ENCODE data around the gene PPP1R13B. TPM values are rescaled to one million over a fixed set of nuclear protein-coding genes. Genes with fewer than 3 reads are reported as not detected.

Gene PPP1R13B
- total RNA-seq, 6 experiments from 2014 or later: 5.1 to 6.2 (median 5.5) TPM

- peaks cover 6% of the 10 kb centered on the region for H3K4me1 Mint-ChIP-seq (ENCODE audit: low read depth)
- DNase-seq: no peak
- no peak overlapping the region for H3K27ac Mint-ChIP-seq
- H3K9me3 Mint-ChIP-seq: no peaks in the 10 kb centered on the region
- TF ChIP-seq CTCF (IDR thresholded peaks at IDR 0.05): no peak
- H3K4me3 Mint-ChIP-seq: no peak overlapping the region
- no peaks in the 10 kb centered on the region for H3K36me3 Mint-ChIP-seq (ENCODE audit: low read depth)
- no peaks in the 10 kb centered on the region for H3K27me3 Mint-ChIP-seq (ENCODE audit: insufficient read depth)
Measured at GRCh38 chr14:103833711-103834110, 13.7 kb downstream of the PPP1R13B start.

- Mint-ChIP-seq H3K4me3 (no peak overlapping the region), H3K27me3 (ENCODE audit: insufficient read depth) (no peaks in the 10 kb centered on the region; the same call in 1 of the 2 replicates), H3K4me1 (ENCODE audit: low read depth) (peaks cover 11% of the 10 kb centered on the region), H3K9me3 (no peaks in the 10 kb centered on the region), H3K36me3 (ENCODE audit: low read depth) (no peaks in the 10 kb centered on the region), H3K27ac (no peak overlapping the region)
- TF ChIP-seq CTCF (IDR thresholded peaks at IDR 0.05): no peak
- no peak for DNase-seq
Measured at GRCh38 chr14:103832046-103832445, 15.3 kb downstream of the PPP1R13B start.

GRCh38 chr14:103830511-103831270, 16.7 kb downstream of the PPP1R13B start:
- H3K27me3 Mint-ChIP-seq (ENCODE audit: insufficient read depth): no peaks in the 10 kb centered on the region; the same call in none of the 2 replicates
- H3K4me1 Mint-ChIP-seq (ENCODE audit: low read depth): peaks cover 11% of the 10 kb centered on the region
- no peak overlapping the region for H3K4me3 Mint-ChIP-seq
- H3K9me3 Mint-ChIP-seq: no peaks in the 10 kb centered on the region
- no peak for DNase-seq
- no peaks in the 10 kb centered on the region for H3K36me3 Mint-ChIP-seq (ENCODE audit: low read depth)
- no peak overlapping the region for H3K27ac Mint-ChIP-seq
- no peak for TF ChIP-seq CTCF (IDR thresholded peaks at IDR 0.05)

GRCh38 chr14:103828315-103828967, 18.9 kb downstream of the PPP1R13B start:
- H3K36me3 Mint-ChIP-seq (ENCODE audit: low read depth): no peaks in the 10 kb centered on the region
- no peak for DNase-seq
- H3K27ac Mint-ChIP-seq: no peak overlapping the region
- H3K27me3 Mint-ChIP-seq (ENCODE audit: insufficient read depth): peaks cover 2% of the 10 kb centered on the region
- H3K4me3 Mint-ChIP-seq: no peak overlapping the region
- no peak for TF ChIP-seq CTCF (IDR thresholded peaks at IDR 0.05)
- peaks cover 7% of the 10 kb centered on the region for H3K4me1 Mint-ChIP-seq (ENCODE audit: low read depth)
- no peaks in the 10 kb centered on the region for H3K9me3 Mint-ChIP-seq

- H3K4me1 Mint-ChIP-seq (ENCODE audit: low read depth): peaks cover 6% of the 10 kb centered on the region
- H3K9me3 Mint-ChIP-seq: no peaks in the 10 kb centered on the region
- H3K36me3 Mint-ChIP-seq (ENCODE audit: low read depth): no peaks in the 10 kb centered on the region
- H3K27ac Mint-ChIP-seq: no peak overlapping the region
- no peak for TF ChIP-seq CTCF (IDR thresholded peaks at IDR 0.05)
- H3K4me3 Mint-ChIP-seq: no peak overlapping the region
- DNase-seq: no peak
- H3K27me3 Mint-ChIP-seq (ENCODE audit: insufficient read depth): peaks cover 2% of the 10 kb centered on the region
Measured at GRCh38 chr14:103825101-103825500, 22.3 kb downstream of the PPP1R13B start.
